NB4 (cell line): ENCODE results near the gene CD209.
"Not testable (repeated sequence)": the region's sequence is repeated elsewhere in the genome, so short reads cannot be mapped to it uniquely, and the experiment has no call there.

Experiments used
- DNase-seq: peaks from one replicate; pipeline ENCODE4 v3.0.0; 2010; ENCODE audit warnings: low read depth
- H3K4me3 ChIP-seq: one replicate; pipeline ENCODE4 v1.5.1; 2011; ENCODE audit warnings: mild to moderate bottlenecking, low read depth, low read length, moderate library complexity
- MYC ChIP-seq: IDR thresholded peaks from 2 replicates; pipeline ENCODE4 v1.6.1; 2011; ENCODE audit warnings: low read depth, low read length
- POLR2A ChIP-seq: IDR thresholded peaks from 2 replicates; pipeline ENCODE4 v1.6.1; 2011; ENCODE audit warnings: mild to moderate bottlenecking; ENCODE audit not compliant: insufficient read length; ENCODE audit errors: extremely low read depth
- TF ChIP-seq, protein P1 (sequence below): IDR thresholded peaks from 2 replicates; pipeline ENCODE4 v1.6.1; 2011; ENCODE audit warnings: low read depth, low read length
- TF ChIP-seq, protein P2 (sequence below): IDR thresholded peaks from one replicate; pipeline ENCODE4 v1.5.1; 2012; ENCODE audit warnings: low read depth, low read length

CD209 gene

DNA sequence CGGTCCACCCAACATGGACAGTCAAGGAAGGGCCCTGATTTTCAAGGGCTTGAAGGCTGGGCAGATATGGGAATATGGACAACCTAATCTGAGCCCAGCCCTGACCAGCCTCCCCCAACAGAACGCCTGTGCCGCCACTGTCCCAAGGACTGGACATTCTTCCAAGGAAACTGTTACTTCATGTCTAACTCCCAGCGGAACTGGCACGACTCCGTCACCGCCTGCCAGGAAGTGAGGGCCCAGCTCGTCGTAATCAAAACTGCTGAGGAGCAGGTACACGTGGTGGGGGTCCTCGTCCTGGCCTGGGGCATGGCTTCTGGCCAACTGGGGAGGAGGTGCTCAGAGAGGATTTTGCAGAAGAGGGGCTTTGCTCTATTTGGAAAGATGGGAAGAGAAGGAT lies 19.2 kb upstream of the CD209 start:
- DNase-seq: no peak
- TF ChIP-seq POLR2A: no peak

DNA sequence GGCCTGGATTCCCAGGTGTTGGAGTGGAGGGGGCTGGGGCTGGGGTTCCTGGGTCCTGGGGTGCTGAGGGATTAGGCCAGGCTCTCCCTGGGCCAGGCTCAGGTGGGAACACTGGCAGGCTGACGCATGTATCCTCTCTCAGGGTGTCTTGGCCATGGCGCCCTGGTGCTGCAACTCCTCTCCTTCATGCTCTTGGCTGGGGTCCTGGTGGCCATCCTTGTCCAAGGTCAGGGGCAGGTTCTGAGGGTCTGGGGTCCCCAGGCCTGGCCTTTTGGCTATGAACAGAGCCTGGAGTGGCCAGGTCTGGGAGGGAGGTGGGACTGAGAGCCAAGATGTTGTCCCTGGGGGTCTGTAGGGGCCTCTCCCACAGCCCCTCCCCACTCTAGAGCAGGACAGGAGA lies 17.7 kb upstream of the CD209 start:
- H3K4me3 ChIP-seq, DNase-seq: not testable (repeated sequence)

More for the DNA sequence above, 19.2 kb upstream of the CD209 start:
- no peak overlapping the region for H3K4me3 ChIP-seq

DNA sequence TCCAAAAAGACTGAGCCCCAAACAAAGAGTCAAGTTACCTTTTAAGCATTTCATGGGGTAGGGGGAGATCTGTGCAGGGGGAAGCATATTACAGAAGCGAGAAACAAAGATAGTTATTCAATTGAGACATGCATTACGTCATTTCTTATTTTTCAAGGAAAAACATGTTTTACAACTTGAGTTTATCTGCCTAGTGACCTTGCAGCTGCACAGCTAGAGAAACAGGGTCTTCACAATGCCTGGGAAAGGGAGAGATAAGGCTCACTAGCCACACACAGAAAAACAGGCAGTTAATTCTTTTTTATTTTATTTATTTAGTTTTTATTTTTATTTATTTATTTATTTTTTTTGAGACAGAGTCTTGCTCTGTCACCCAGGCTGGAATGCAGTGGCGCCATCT lies 16.8 kb upstream of the CD209 start:
- H3K4me3 ChIP-seq: not testable (repeated sequence)

DNA sequence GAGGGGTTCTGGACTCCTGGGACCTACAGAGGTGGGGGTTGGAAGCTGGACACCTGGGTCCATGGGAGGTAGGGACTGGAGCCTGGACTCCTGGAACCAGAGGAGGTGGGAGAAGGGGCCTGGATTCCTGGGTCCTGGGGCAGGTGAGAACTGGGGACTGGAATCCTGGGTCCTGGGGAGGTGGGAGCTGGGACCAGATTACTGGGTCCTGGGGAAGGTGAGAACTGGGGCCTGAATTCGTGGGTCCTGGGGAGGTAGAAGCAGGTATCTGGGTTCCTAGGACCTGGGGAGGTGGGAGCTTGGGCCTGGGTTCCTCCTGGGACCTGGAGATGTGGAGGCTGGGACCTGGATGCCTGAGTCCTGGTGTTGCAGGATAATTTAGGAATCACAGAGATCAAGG lies 16.4 kb upstream of the CD209 start:
- TF ChIP-seq POLR2A: no peak
- TF ChIP-seq MYC: no peak
- TF ChIP-seq, protein P1, sequence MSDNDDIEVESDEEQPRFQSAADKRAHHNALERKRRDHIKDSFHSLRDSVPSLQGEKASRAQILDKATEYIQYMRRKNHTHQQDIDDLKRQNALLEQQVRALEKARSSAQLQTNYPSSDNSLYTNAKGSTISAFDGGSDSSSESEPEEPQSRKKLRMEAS: no peak
- TF ChIP-seq, protein P2, sequence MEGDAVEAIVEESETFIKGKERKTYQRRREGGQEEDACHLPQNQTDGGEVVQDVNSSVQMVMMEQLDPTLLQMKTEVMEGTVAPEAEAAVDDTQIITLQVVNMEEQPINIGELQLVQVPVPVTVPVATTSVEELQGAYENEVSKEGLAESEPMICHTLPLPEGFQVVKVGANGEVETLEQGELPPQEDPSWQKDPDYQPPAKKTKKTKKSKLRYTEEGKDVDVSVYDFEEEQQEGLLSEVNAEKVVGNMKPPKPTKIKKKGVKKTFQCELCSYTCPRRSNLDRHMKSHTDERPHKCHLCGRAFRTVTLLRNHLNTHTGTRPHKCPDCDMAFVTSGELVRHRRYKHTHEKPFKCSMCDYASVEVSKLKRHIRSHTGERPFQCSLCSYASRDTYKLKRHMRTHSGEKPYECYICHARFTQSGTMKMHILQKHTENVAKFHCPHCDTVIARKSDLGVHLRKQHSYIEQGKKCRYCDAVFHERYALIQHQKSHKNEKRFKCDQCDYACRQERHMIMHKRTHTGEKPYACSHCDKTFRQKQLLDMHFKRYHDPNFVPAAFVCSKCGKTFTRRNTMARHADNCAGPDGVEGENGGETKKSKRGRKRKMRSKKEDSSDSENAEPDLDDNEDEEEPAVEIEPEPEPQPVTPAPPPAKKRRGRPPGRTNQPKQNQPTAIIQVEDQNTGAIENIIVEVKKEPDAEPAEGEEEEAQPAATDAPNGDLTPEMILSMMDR: no peak
- no peak for DNase-seq
- H3K4me3 ChIP-seq: no peak overlapping the region

More for the DNA sequence above, 16.8 kb upstream of the CD209 start:
- not testable (repeated sequence) for DNase-seq

DNA sequence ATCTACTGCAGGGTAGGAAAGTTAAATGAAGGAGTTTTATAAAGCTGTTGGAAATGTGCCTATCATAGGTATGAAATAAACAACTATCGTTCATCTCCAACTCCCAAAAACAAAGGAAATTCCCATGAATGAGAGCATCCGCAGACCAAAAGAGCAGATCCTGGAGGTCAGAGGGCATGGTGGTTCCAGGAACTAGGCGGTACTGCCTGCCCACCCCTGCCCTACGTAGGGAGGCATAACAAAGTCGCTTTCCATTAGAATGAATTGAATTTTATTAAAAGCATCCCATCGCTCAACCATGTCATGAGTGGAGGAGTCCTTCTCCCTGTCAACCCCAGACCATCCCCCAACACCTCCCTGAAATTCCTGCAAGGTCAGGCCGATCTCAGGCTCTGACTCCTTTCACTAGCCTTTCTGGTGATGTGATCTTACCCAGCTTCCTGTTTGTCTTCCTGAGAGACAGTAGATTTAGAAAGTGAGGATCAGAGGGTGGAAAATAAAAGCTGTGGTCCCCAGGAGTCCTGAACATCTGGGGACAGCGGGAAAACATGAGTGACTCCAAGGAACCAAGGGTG lies 15.5 kb upstream of the CD209 start, which contains the start of gene CLEC4M:
TSS of gene CLEC4M (plus strand) at position 525 of the 575 bp plus-strand sequence. CDS start at position 549, 24 bp downstream.
- H3K4me3 ChIP-seq: no peak within 1 kb of the TSS
- DNase-seq: no peak
- TF ChIP-seq, protein P1: no peak
- TF ChIP-seq POLR2A (no peak), MYC (no peak)
- TF ChIP-seq, protein P2: no peak

DNA sequence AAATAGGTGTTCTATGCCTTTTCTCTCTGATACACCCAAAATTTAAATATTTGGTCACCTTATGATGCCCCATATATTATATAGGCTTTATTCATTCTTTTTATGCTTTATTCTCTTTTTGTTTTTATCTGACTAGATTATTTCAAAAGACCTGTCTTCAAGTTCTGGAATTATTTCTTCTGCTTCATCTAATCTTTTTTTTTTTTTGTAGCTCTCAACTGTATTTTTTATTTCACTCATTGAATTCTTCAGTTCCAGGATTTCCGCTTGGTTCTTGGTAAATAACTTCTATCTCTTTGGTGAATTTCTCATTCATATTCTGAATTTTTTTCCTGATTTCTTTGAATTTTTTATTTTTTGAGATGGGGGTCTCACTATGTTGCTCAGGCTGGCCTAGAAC lies 11.8 kb upstream of the CD209 start:
- DNase-seq: no peak
- TF ChIP-seq POLR2A (no peak), MYC (no peak)
- TF ChIP-seq, protein P1: no peak
- TF ChIP-seq, protein P2: no peak
- H3K4me3 ChIP-seq: no peak overlapping the region

DNA sequence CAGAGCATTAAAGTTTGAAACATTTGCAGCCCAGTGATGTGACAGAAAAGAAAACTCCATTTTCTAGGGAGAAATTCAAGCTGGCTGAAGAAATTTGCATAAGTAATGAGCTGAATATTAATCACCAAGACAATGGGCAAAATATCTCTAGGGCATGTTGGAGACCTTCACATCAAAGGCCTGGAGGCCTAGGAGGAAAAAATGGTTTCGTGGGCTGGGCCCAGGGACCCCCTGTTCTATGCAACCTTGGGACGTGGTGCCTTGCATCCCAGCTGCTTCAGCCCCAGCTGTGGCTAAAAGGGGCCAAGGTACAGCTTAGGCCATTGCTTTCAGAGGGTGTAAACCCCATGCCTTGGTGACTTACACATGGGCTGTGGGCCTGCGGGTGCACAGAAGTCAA lies 10.0 kb upstream of the CD209 start:
- H3K4me3 ChIP-seq: no peak overlapping the region
- TF ChIP-seq, protein P2: no peak
- TF ChIP-seq POLR2A: no peak
- TF ChIP-seq, protein P1: no peak
- TF ChIP-seq MYC: no peak
- no peak for DNase-seq
